ENCODE data around the gene NPPC. TPM values are rescaled to one million over a fixed set of nuclear protein-coding genes. Genes with fewer than 3 reads are reported as not detected.
"Not testable (repeated sequence)": the region's sequence is repeated elsewhere in the genome, so short reads cannot be mapped to it uniquely, and the experiment has no call there.

Gene NPPC
- total RNA-seq, 1 donor: not detected

- Histone ChIP-seq H3K4me1 (ENCODE audit: insufficient read depth, low read length) (peaks cover 7% of the 10 kb centered on the region), H3K27me3 (ENCODE audit: insufficient read depth, low read length) (peaks cover 3% of the 10 kb centered on the region), H3K9me3 (ENCODE audit: low read depth, low read length) (no peaks in the 10 kb centered on the region), H3K36me3 (ENCODE audit: insufficient read depth, low read length) (no peaks in the 10 kb centered on the region), H3K79me2 (ENCODE audit: insufficient read depth, low read length) (peaks cover 15% of the 10 kb centered on the region), H3K27ac (ENCODE audit: low read depth, low read length) (no peak overlapping the region), H2AFZ (ENCODE audit: low read length) (no peak overlapping the region), H3K4me2 (ENCODE audit: insufficient read depth, low read length) (no peak overlapping the region), H3K4me3 (ENCODE audit: insufficient read depth, low read length) (no peak overlapping the region), H4K20me1 (ENCODE audit: insufficient read depth, low read length) (no peaks in the 10 kb centered on the region)
- TF ChIP-seq CTCF (IDR thresholded peaks at IDR 0.05; ENCODE audit: extremely low read depth, low read depth, low read length): no peak
- no peak for DNase-seq (ENCODE audit: insufficient read length, low spot score, missing footprints)
Measured at GRCh38 chr2:231957913-231958763, 31.9 kb upstream of the NPPC start.

GRCh38 chr2:231955758-231956472, 29.7 kb upstream of the NPPC start:
- H3K4me3 ChIP-seq (ENCODE audit: insufficient read depth, low read length): no peak overlapping the region
- DNase-seq (ENCODE audit: insufficient read length, low spot score, missing footprints): no peak
- H3K4me1 ChIP-seq (ENCODE audit: insufficient read depth, low read length): no peaks in the 10 kb centered on the region
- H3K27me3 ChIP-seq (ENCODE audit: insufficient read depth, low read length): peaks cover 9% of the 10 kb centered on the region
- H3K9me3 ChIP-seq (ENCODE audit: low read depth, low read length): no peaks in the 10 kb centered on the region
- no peak for TF ChIP-seq CTCF (IDR thresholded peaks at IDR 0.05; ENCODE audit: extremely low read depth, low read depth, low read length)
- no peaks in the 10 kb centered on the region for H3K36me3 ChIP-seq (ENCODE audit: insufficient read depth, low read length)
- H4K20me1 ChIP-seq (ENCODE audit: insufficient read depth, low read length): no peaks in the 10 kb centered on the region
- H3K79me2 ChIP-seq (ENCODE audit: insufficient read depth, low read length): no peaks in the 10 kb centered on the region
- no peak overlapping the region for H2AFZ ChIP-seq (ENCODE audit: low read length)
- no peak overlapping the region for H3K4me2 ChIP-seq (ENCODE audit: insufficient read depth, low read length)
- no peak overlapping the region for H3K27ac ChIP-seq (ENCODE audit: low read depth, low read length)

GRCh38 chr2:231951452-231952035, 25.3 kb upstream of the NPPC start:
- no peaks in the 10 kb centered on the region for H3K36me3 ChIP-seq (ENCODE audit: insufficient read depth, low read length)
- TF ChIP-seq CTCF (IDR thresholded peaks at IDR 0.05; ENCODE audit: extremely low read depth, low read depth, low read length): no peak
- H2AFZ ChIP-seq (ENCODE audit: low read length): no peak overlapping the region
- no peaks in the 10 kb centered on the region for H4K20me1 ChIP-seq (ENCODE audit: insufficient read depth, low read length)
- DNase-seq (ENCODE audit: insufficient read length, low spot score, missing footprints): no peak
- H3K9me3 ChIP-seq (ENCODE audit: low read depth, low read length): no peaks in the 10 kb centered on the region
- H3K27me3 ChIP-seq (ENCODE audit: insufficient read depth, low read length): peaks cover 9% of the 10 kb centered on the region
- H3K4me1 ChIP-seq (ENCODE audit: insufficient read depth, low read length): no peaks in the 10 kb centered on the region
- H3K79me2 ChIP-seq (ENCODE audit: insufficient read depth, low read length): no peaks in the 10 kb centered on the region
- H3K4me3 ChIP-seq (ENCODE audit: insufficient read depth, low read length): no peak overlapping the region
- H3K4me2 ChIP-seq (ENCODE audit: insufficient read depth, low read length): no peak overlapping the region
- H3K27ac ChIP-seq (ENCODE audit: low read depth, low read length): no peak overlapping the region

- no peak for DNase-seq (ENCODE audit: insufficient read length, low spot score, missing footprints)
- Histone ChIP-seq H3K4me2 (ENCODE audit: insufficient read depth, low read length) (no peak overlapping the region), H3K4me1 (ENCODE audit: insufficient read depth, low read length) (no peaks in the 10 kb centered on the region), H3K4me3 (ENCODE audit: insufficient read depth, low read length) (no peak overlapping the region), H2AFZ (ENCODE audit: low read length) (no peak overlapping the region), H3K27ac (ENCODE audit: low read depth, low read length) (no peak overlapping the region), H3K79me2 (ENCODE audit: insufficient read depth, low read length) (no peaks in the 10 kb centered on the region), H3K36me3 (ENCODE audit: insufficient read depth, low read length) (no peaks in the 10 kb centered on the region), H3K27me3 (ENCODE audit: insufficient read depth, low read length) (peaks cover 15% of the 10 kb centered on the region), H3K9me3 (ENCODE audit: low read depth, low read length) (no peaks in the 10 kb centered on the region), H4K20me1 (ENCODE audit: insufficient read depth, low read length) (no peaks in the 10 kb centered on the region)
- TF ChIP-seq CTCF (IDR thresholded peaks at IDR 0.05; ENCODE audit: extremely low read depth, low read depth, low read length): no peak
Measured at GRCh38 chr2:231947694-231948093, 21.5 kb upstream of the NPPC start.

- H4K20me1 ChIP-seq (ENCODE audit: insufficient read depth, low read length); H2AFZ ChIP-seq (ENCODE audit: low read length); H3K36me3 ChIP-seq (ENCODE audit: insufficient read depth, low read length); H3K79me2 ChIP-seq (ENCODE audit: insufficient read depth, low read length); H3K4me2 ChIP-seq (ENCODE audit: insufficient read depth, low read length); H3K9me3 ChIP-seq (ENCODE audit: low read depth, low read length); DNase-seq (ENCODE audit: insufficient read length, low spot score, missing footprints); H3K27ac ChIP-seq (ENCODE audit: low read depth, low read length); H3K4me3 ChIP-seq (ENCODE audit: insufficient read depth, low read length); H3K4me1 ChIP-seq (ENCODE audit: insufficient read depth, low read length): not testable (repeated sequence)
- peaks cover 19% of the 10 kb centered on the region for H3K27me3 ChIP-seq (ENCODE audit: insufficient read depth, low read length)
Measured at GRCh38 chr2:231947112-231947511, 20.9 kb upstream of the NPPC start.
